ENCODE results near the gene TPRG1.

Gene TPRG1

DNA sequence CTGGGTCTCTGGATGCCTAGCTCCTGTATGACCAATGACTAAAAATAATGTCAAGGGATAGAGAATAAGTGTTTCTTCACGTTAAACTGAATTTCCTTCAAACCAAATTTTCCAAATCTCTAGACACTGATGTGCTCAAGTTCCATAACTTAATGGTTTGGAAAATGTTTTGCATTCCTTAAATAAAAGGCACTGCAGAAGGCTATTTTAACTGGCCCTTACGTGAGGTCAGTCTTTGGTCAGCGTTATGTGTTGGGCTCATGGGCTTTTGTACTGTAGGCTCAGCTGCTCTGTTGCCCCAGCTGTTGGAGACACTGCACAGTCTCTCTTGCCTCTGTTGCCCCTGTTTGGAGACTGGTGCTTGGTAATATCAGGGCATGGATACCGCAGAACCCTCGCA, 188.5 kb downstream of the TPRG1 start:
- Histone ChIP-seq H3K4me3 (replicated peaks; ENCODE audit: insufficient read depth, low read length) (no peak overlapping the region), H3K27me3 (ENCODE audit: insufficient read depth, poor library complexity, severe bottlenecking) (no peaks in the 10 kb centered on the region), H3K27ac (replicated peaks) (no peak overlapping the region)
- no peak for TF ChIP-seq SPI1 (IDR thresholded peaks at IDR 0.05; ENCODE audit: borderline replicate concordance, low read depth)
- TF ChIP-seq, protein P1, sequence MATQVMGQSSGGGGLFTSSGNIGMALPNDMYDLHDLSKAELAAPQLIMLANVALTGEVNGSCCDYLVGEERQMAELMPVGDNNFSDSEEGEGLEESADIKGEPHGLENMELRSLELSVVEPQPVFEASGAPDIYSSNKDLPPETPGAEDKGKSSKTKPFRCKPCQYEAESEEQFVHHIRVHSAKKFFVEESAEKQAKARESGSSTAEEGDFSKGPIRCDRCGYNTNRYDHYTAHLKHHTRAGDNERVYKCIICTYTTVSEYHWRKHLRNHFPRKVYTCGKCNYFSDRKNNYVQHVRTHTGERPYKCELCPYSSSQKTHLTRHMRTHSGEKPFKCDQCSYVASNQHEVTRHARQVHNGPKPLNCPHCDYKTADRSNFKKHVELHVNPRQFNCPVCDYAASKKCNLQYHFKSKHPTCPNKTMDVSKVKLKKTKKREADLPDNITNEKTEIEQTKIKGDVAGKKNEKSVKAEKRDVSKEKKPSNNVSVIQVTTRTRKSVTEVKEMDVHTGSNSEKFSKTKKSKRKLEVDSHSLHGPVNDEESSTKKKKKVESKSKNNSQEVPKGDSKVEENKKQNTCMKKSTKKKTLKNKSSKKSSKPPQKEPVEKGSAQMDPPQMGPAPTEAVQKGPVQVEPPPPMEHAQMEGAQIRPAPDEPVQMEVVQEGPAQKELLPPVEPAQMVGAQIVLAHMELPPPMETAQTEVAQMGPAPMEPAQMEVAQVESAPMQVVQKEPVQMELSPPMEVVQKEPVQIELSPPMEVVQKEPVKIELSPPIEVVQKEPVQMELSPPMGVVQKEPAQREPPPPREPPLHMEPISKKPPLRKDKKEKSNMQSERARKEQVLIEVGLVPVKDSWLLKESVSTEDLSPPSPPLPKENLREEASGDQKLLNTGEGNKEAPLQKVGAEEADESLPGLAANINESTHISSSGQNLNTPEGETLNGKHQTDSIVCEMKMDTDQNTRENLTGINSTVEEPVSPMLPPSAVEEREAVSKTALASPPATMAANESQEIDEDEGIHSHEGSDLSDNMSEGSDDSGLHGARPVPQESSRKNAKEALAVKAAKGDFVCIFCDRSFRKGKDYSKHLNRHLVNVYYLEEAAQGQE (IDR thresholded peaks at IDR 0.05; ENCODE audit: insufficient replicate concordance, low read depth), result no peak
- TF ChIP-seq GABPA (IDR thresholded peaks at IDR 0.05; ENCODE audit: low read depth), result no peak
- TF ChIP-seq POLR2AphosphoS5 (IDR thresholded peaks at IDR 0.05; ENCODE audit: low read depth), result no peak
- TF ChIP-seq, protein P2, sequence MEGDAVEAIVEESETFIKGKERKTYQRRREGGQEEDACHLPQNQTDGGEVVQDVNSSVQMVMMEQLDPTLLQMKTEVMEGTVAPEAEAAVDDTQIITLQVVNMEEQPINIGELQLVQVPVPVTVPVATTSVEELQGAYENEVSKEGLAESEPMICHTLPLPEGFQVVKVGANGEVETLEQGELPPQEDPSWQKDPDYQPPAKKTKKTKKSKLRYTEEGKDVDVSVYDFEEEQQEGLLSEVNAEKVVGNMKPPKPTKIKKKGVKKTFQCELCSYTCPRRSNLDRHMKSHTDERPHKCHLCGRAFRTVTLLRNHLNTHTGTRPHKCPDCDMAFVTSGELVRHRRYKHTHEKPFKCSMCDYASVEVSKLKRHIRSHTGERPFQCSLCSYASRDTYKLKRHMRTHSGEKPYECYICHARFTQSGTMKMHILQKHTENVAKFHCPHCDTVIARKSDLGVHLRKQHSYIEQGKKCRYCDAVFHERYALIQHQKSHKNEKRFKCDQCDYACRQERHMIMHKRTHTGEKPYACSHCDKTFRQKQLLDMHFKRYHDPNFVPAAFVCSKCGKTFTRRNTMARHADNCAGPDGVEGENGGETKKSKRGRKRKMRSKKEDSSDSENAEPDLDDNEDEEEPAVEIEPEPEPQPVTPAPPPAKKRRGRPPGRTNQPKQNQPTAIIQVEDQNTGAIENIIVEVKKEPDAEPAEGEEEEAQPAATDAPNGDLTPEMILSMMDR (IDR thresholded peaks at IDR 0.05; ENCODE audit: insufficient read depth, low read length), result no peak
- DNase-seq (ENCODE audit: low read depth in 1 of 2, low spot score in 1 of 2), result no peak

DNA sequence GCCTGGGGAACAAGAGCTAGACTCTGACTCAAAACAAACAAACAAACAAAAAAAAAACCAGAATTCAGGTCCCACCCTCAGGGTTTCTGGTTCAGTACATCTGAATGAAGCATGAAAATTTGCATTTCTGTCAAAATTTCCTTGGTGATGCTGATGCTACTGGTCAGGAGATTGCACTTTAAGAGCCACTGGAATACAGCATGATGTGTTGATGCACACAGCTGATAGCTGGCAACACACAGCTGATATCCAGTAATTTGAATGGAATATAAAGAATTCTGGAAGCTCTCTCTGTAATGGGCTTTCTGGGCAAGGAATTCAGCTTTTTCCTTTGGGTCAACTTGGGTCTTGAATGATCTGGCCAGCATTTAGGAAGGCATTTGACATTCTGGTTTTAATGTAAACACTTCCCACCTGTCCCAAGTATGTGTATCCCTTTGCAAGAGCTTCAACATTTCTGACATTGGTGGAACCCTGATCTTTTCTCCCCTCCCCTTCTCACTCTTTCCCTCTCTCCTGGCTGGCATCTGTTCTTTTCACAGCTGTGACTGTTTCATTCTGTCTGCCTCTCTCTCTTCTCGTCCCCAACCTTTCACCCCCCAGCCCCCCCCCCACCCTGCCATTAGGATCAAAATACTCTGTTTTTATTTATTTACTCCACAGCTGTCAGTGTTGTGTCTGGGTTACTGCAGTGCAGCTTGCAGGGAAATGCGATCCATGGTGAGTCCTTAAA, 189.5 kb downstream of the TPRG1 start:
- DNase-seq (ENCODE audit: low read depth in 1 of 2, low spot score in 1 of 2), result no peak
- Histone ChIP-seq H3K27me3 (ENCODE audit: insufficient read depth, poor library complexity, severe bottlenecking) (no peaks in the 10 kb centered on the region), H3K4me3 (replicated peaks; ENCODE audit: insufficient read depth, low read length) (no peak overlapping the region), H3K27ac (replicated peaks) (no peak overlapping the region)
- TF ChIP-seq, protein P2 (IDR thresholded peaks at IDR 0.05; ENCODE audit: insufficient read depth, low read length), result no peak
- TF ChIP-seq SPI1 (IDR thresholded peaks at IDR 0.05; ENCODE audit: borderline replicate concordance, low read depth), result no peak
- no peak for TF ChIP-seq POLR2AphosphoS5 (IDR thresholded peaks at IDR 0.05; ENCODE audit: low read depth)
- TF ChIP-seq, protein P1 (IDR thresholded peaks at IDR 0.05; ENCODE audit: insufficient replicate concordance, low read depth), result no peak

DNA sequence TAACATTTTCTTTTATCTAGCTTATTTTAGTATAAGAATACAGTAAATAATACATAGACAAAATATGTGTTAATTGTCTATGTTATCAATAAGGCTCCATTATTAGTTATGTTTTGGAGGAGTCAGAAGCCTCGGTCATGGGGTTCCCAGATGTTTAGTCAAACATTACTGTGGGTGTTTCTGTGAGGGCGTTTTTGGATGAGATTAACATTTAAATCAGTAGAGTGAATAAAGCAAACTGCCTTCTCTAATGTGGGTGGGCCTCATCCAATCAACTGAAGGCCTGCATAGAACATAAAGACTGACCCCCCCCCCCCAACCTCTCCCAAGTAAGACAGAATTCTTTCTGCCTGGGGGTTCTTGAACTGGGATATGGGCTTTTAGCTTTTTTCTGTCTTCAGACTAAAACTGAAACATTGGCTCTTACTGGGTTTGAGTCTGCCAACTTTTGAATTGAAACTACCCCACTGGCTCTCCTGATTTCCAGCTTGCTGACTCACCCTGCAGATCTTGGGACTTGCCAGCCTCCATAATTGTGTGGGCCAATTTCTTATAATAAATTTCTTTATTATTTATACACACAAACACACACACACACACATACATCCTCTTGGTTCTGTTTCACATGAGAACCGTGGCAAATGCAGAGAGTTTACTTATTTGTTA, 192.0 kb downstream of the TPRG1 start:
- H3K27ac ChIP-seq (replicated peaks), result no peak overlapping the region
- no peak for DNase-seq (ENCODE audit: low read depth in 1 of 2, low spot score in 1 of 2)
- no peaks in the 10 kb centered on the region for H3K27me3 ChIP-seq (ENCODE audit: insufficient read depth, poor library complexity, severe bottlenecking)
- TF ChIP-seq GABPA (IDR thresholded peaks at IDR 0.05; ENCODE audit: low read depth) (no peak), SPI1 (IDR thresholded peaks at IDR 0.05; ENCODE audit: borderline replicate concordance, low read depth) (no peak)
- TF ChIP-seq, protein P2 (IDR thresholded peaks at IDR 0.05; ENCODE audit: insufficient read depth, low read length), result no peak
- TF ChIP-seq, protein P1 (IDR thresholded peaks at IDR 0.05; ENCODE audit: insufficient replicate concordance, low read depth), result no peak
- H3K4me3 ChIP-seq (replicated peaks; ENCODE audit: insufficient read depth, low read length), result no peak overlapping the region
